Measurements from ENCODE around the gene RBMS1. TPM values are rescaled to one million over a fixed set of nuclear protein-coding genes. Genes with fewer than 3 reads are reported as not detected.

The RBMS1 gene
- total and polyA plus RNA-seq, 2 donors (not counting 1 experiment from before 2014, with no cell fraction given) = 18.0 to 36.7 TPM

- intact Hi-C loops (cut with micrococcal nuclease) = loop anchor here (5.0 kb wide), 1 partner anchor 32 kb away; no protein-coding TSS in a partner anchor
- no peak overlapping the region for H2AFZ ChIP-seq (ENCODE audit: insufficient read depth, low read depth, low read length, poor library complexity, severe bottlenecking)
- ATAC-seq (ENCODE audit: low read depth) = no peak
- no peaks in the 10 kb centered on the region for H3K27me3 Mint-ChIP-seq
- no peak for DNase-seq
- H3K4me1 Mint-ChIP-seq = peaks cover 56% of the 10 kb centered on the region
- TF ChIP-seq CTCF (IDR thresholded peaks at IDR 0.05) (no peak), EZH2 (IDR thresholded peaks at IDR 0.05; ENCODE audit: borderline replicate concordance, insufficient read depth, low read depth, low read length, poor library complexity, severe bottlenecking) (no peak)
- no peaks in the 10 kb centered on the region for H3K27me3 ChIP-seq (replicated peaks in 1 of 4; ENCODE audit: control extremely low read depth in 1 of 4, control insufficient read depth in 3 of 4, insufficient read depth in 4 of 4, low read length in 3 of 4)
- no peak overlapping the region for H3K27ac ChIP-seq (ENCODE audit: low read length in 2 of 2)
- peaks cover 31 to 36% of the 10 kb centered on the region in 2 donors for H3K4me1 ChIP-seq (ENCODE audit: control insufficient read depth in 2 of 2, insufficient read depth in 2 of 2, low read length in 2 of 2)
- H3K9me3 Mint-ChIP-seq (ENCODE audit: insufficient read depth) = no peaks in the 10 kb centered on the region
- H3K4me2 ChIP-seq (replicated peaks; ENCODE audit: low read depth, low read length, poor library complexity, severe bottlenecking) = no peak overlapping the region
- H3K27ac Mint-ChIP-seq = no peak overlapping the region
- WGBS (ENCODE audit: insufficient coverage) = 100% methylated on average over 3 of the region's 7 CpGs
- CTCF ChIA-PET = no interaction called here
- H3K4me3 Mint-ChIP-seq = no peak overlapping the region
- peaks cover 80% of the 10 kb centered on the region for H3K79me2 ChIP-seq (ENCODE audit: control insufficient read depth, insufficient read depth, low read length)
- H3K4me3 ChIP-seq (ENCODE audit: control extremely low read depth in 1 of 5, extremely low read depth in 1 of 5, insufficient read depth in 1 of 5, low read depth in 2 of 5, low read length in 4 of 5) = no peak overlapping the region
- POLR2A ChIA-PET = no interaction called here
- no peaks in the 10 kb centered on the region for H3K9me3 ChIP-seq (ENCODE audit: control extremely low read depth in 1 of 3, control insufficient read depth in 2 of 3, insufficient read depth in 1 of 3, low read length in 2 of 3)
- H3K36me3 ChIP-seq (replicated peaks in 1 of 2; ENCODE audit: control extremely low read depth in 1 of 2, control insufficient read depth in 1 of 2, extremely low read depth in 1 of 2, insufficient read depth in 2 of 2, low read length in 1 of 2) = no peaks in the 10 kb centered on the region
- peaks cover 46% of the 10 kb centered on the region for H4K20me1 ChIP-seq (ENCODE audit: control insufficient read depth, insufficient read depth, low read length, poor library complexity, severe bottlenecking)
- no peak overlapping the region for H3K9ac ChIP-seq (ENCODE audit: low read length)
Measured at GRCh38 chr2:160380000-160380570, 113.5 kb downstream of the RBMS1 start.

- peaks cover 45% of the 10 kb centered on the region for H4K20me1 ChIP-seq (ENCODE audit: control insufficient read depth, insufficient read depth, low read length, poor library complexity, severe bottlenecking)
- H3K79me2 ChIP-seq (ENCODE audit: control insufficient read depth, insufficient read depth, low read length) = peaks cover 80% of the 10 kb centered on the region
- H3K27ac Mint-ChIP-seq = no peak overlapping the region
- no CpG with 5 or more reads among the region's 3 CpGs for WGBS (ENCODE audit: insufficient coverage)
- intact Hi-C loops (cut with micrococcal nuclease) = loop anchor here (5.0 kb wide), 1 partner anchor 33 kb away; no protein-coding TSS in a partner anchor
- DNase-seq (no peak), ATAC-seq (ENCODE audit: low read depth) (no peak)
- H3K4me1 Mint-ChIP-seq = peaks cover 58% of the 10 kb centered on the region
- H3K4me3 Mint-ChIP-seq = no peak overlapping the region
- TF ChIP-seq EZH2 (IDR thresholded peaks at IDR 0.05; ENCODE audit: borderline replicate concordance, insufficient read depth, low read depth, low read length, poor library complexity, severe bottlenecking) (no peak), CTCF (IDR thresholded peaks at IDR 0.05) (no peak)
- no peak overlapping the region for H3K27ac ChIP-seq (ENCODE audit: low read length in 2 of 2)
- no peak overlapping the region for H2AFZ ChIP-seq (ENCODE audit: insufficient read depth, low read depth, low read length, poor library complexity, severe bottlenecking)
- no peak overlapping the region for H3K4me2 ChIP-seq (replicated peaks; ENCODE audit: low read depth, low read length, poor library complexity, severe bottlenecking)
- H3K27me3 Mint-ChIP-seq = no peaks in the 10 kb centered on the region
- H3K36me3 ChIP-seq (replicated peaks in 1 of 2; ENCODE audit: control extremely low read depth in 1 of 2, control insufficient read depth in 1 of 2, extremely low read depth in 1 of 2, insufficient read depth in 2 of 2, low read length in 1 of 2) = no peaks in the 10 kb centered on the region
- peaks cover 34 to 41% of the 10 kb centered on the region in 2 donors for H3K4me1 ChIP-seq (ENCODE audit: control insufficient read depth in 2 of 2, insufficient read depth in 2 of 2, low read length in 2 of 2)
- no peaks in the 10 kb centered on the region for H3K27me3 ChIP-seq (replicated peaks in 1 of 4; ENCODE audit: control extremely low read depth in 1 of 4, control insufficient read depth in 3 of 4, insufficient read depth in 4 of 4, low read length in 3 of 4)
- no peaks in the 10 kb centered on the region for H3K9me3 ChIP-seq (ENCODE audit: control extremely low read depth in 1 of 3, control insufficient read depth in 2 of 3, insufficient read depth in 1 of 3, low read length in 2 of 3)
- H3K4me3 ChIP-seq (ENCODE audit: control extremely low read depth in 1 of 5, extremely low read depth in 1 of 5, insufficient read depth in 1 of 5, low read depth in 2 of 5, low read length in 4 of 5) = no peak overlapping the region
- no peaks in the 10 kb centered on the region for H3K9me3 Mint-ChIP-seq (ENCODE audit: insufficient read depth)
- ChIA-PET POLR2A (no interaction called here), CTCF (interaction anchor here (1.3 kb wide), 1 partner anchor 49 kb away, joined by 3 read pairs; no protein-coding TSS in a partner anchor)
- no peak overlapping the region for H3K9ac ChIP-seq (ENCODE audit: low read length)
Measured at GRCh38 chr2:160379399-160379798, 114.2 kb downstream of the RBMS1 start.
